HG03045 (cell line): ENCODE measurements around the gene ITGBL1.
A peak's percentile ranks its signal among the peaks of the same experiment; 100 is the strongest.
"Not testable (repeated sequence)": the region's sequence is repeated elsewhere in the genome, so short reads cannot be mapped to it uniquely, and the experiment has no call there.

Source experiments
- ATAC-seq: cut with Tn5 transposase; IDR thresholded peaks from one replicate; pipeline ENCODE4 v1.9.1; 2021; ENCODE audit warnings: mild to moderate bottlenecking, moderate library complexity; ENCODE audit not compliant: unreplicated experiment

The ITGBL1 gene

DNA sequence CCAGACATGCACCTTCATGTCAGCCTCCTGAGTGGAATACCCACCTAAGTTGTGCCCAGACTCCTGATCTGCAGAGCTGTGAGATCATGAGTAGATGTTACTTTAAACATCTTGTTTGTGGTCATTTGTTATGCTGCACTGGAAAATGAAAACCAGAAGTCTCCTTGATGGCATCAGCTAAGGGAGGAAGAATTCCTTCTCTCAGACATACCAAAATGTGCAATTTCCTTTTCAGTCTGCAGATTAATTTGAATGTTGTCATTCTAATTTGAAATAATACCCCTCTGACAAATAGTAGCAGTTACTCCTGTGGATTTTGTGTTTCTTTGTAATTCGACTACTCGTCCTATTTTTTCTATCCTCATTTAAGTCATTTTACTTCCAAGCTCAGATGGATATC lies 59.3 kb downstream of the ITGBL1 start:
- ATAC-seq, result no peak

- no peak for ATAC-seq
Measured at GRCh38 chr13:101512650-101513049, 60.2 kb downstream of the ITGBL1 start.

DNA sequence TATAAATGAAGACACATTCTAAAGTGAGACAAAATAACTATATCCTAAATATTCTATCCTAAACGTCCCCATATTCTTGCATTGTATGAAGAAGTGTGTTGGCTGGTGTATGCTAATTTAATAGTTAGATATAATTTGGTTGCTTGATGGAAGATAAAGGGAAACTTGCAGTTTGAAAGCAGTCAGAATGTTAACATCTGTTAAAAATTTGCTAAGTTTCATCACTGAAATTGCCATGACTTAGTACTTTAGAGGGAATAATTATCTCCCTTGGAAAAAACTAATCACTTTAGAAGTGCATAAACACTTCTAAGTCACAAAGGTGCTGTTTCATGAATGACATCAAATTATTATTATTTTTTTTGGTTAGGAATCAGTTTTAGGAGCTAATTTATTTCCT lies 61.6 kb downstream of the ITGBL1 start:
- ATAC-seq, result no peak

DNA sequence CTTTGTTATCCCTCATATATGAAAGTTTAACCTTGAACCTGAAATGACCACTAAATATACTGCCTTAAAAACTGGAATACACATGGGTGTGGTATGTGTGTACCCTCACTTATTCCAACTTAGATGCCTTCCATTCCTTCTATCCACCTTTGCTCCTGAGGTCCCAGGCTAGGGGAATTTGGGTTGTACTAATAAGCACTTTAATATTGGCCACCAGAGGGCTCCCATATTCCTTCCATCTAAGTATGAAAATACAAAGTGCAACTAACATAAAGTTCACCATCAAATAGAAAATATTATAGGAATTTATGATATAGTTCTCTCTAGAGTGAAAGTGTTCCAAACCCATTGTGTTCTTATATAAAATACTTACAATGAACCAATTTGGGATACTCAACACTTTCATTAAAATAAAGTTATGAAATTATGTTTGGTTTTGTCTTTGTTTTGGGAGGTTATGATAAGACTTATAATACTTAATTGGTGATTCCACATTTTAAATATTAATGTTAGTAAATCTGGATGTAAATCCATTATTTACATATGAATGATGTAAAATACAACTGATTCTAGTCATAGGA lies 62.3 kb downstream of the ITGBL1 start:
- no peak for ATAC-seq

- ATAC-seq, result no peak
Measured at GRCh38 chr13:101515504-101515903, 63.0 kb downstream of the ITGBL1 start.

DNA sequence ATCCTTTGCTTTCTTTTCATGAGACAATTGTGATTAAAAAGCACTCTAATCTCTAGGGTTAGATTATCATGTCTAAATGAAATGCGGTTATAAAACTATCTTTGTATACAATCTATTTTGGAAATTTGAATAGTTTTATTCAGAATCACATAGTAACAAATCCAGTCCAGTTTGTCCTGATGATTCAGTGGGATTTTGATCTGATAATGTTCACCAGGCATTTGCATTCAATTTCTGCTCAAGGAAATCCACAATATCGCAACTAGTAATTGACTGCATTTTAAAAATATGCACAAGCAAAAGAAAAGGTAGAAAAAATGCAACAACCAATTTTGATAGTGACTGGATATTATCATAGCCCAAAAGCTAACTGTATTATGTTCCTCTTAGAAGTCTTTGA lies 63.8 kb downstream of the ITGBL1 start:
- no peak for ATAC-seq

DNA sequence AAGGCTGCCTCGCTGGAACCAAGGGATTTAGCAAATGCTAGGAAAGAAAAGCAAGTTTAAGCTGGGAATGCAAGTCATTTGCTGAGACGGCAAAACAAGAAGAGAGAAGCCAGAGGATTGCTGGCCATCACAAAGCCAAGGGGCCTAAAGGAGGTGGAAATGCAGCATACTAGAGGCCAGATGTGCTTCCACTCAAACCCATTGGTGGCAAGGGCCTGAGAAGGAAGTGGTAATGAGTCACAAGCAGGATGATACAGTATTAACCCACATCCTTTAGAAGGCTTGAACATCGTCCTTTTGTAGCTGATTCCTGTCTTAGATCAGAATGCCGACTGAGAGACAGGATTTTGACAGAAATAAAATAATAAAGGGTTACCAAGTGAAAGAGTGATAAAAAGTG lies 68.2 kb downstream of the ITGBL1 start:
- ATAC-seq, result no peak

- no peak for ATAC-seq
Measured at GRCh38 chr13:101521371-101521770, 68.9 kb downstream of the ITGBL1 start.

- no peak for ATAC-seq
Measured at GRCh38 chr13:101522607-101523006, 70.1 kb downstream of the ITGBL1 start.

DNA sequence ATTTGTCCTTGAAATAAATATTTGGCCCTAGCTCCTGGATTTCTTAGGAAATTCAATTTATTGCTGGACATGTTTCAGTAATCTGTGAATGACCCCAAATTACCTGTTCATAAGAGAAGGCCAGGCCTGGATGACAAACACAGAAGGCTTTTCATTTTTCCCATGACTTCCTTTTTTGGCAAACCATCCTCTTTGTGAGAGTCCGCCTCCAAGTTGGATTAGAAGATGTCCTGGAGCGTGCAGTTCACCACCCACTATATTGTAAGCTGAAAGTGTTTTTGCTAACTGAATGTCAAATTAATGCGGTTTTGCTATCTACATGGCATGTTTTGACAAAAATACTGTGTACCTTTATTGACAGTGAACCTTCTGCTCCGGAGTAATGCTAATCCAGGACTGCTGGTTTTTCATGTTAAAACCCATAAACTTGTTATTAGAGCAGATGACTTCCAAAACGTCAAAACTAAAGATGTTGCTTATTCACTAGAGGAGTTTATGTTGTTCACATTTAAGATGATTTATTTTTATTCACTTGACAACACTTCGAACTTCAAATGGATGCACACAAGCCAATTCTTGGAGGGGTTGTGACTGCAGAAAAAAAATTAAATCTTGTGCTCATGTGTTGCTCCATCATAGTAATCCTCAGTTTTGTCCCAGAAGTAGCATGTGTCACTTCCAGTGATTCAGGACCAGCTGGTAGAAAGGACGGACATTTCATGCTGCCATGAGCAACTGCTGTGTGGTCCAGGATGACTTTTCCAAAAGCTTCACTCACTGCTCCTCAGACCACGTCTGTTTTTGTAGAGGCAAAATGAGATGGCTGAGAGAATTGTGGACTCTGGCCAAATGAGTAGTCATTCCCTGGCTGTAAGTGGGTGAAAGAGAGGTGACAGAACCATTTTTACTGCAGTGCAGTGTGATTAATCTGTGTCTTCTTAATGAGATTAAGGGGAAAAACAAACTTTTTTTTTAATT lies 71.0 kb downstream of the ITGBL1 start:
- ATAC-seq, result no peak

- no peak for ATAC-seq
Measured at GRCh38 chr13:101527130-101527529, 74.7 kb downstream of the ITGBL1 start.

DNA sequence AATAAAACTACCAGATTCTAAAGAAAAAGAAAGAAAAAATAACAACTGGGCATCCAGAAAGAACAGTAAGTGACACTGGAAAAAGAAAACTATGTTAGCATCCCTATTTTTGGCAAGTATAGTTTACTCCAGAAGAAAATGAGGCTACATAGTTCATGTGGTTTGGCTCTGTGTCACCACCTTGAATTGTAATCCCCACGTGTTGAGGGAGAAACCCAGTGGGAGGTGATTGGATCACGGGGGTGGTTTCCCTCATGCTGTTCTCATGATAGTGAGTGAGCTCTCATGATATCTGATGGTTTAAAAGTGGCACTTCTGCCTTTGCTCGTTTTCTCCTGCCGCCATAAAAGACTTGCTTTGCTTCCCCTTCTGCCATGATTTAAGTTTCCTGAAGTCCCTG lies 76.9 kb downstream of the ITGBL1 start:
- peak; percentile 55 for ATAC-seq

DNA sequence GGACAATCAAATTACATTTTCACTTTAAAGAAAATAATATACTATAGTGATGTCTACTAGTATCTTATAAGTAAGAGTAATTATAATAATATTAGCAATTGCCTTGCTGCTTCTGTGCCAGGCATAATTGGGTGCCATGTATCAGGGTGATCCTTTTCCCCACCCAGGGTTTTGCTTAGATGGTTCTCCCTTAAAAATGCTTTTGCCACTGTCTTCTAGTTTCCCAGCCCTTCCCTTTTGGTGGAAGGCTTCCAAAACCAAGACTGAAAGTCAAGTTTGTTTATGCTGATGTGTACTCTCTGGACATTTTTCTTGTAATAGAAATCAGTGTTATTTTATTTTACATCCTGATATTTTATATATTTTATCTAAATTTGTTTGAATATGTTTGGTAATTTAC lies 77.8 kb downstream of the ITGBL1 start:
- no peak for ATAC-seq

DNA sequence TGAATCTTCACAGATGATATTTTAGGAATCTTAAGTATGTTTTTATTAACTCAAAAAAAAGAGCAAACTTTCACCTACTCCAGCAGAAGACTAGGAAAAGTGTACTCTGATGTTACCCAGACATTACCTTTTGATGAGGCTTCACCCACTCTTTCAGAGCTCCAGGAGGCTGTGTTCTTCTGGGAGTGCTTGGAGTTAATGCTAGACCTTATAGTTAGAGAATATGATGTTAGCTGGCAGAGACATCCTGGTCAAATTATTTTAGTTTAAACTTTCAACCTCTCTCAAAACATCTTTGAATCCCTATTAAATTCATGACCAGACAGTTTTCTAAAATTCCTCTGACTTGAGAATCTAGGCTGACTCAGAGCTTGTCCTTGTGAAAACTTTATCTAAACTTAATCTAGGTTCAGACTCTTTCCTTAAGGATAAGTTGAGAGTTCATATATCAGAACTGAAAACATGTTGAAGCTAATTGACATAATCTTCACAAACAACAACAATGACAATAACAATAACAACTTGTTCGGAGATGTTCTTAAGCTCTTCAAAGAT lies 82.8 kb downstream of the ITGBL1 start:
- ATAC-seq, result no peak

DNA sequence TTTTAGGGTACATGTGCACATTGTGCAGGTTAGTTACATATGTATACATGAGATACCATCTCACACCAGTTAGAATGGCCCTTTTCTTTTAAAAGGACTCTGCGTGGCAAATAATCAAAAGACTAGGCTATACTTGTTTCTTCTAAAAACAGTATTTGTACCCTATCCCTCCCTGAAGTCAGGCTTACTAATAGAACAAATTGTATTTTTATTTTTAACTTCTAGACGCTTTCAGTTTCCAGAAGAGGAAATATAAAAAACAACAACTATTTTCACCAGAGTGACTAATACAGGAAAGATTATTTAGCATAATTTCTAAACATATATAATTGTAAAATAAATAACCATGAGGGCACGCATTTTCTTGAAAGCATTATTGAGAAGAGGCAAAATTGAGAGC lies 83.6 kb downstream of the ITGBL1 start:
- no peak for ATAC-seq

DNA sequence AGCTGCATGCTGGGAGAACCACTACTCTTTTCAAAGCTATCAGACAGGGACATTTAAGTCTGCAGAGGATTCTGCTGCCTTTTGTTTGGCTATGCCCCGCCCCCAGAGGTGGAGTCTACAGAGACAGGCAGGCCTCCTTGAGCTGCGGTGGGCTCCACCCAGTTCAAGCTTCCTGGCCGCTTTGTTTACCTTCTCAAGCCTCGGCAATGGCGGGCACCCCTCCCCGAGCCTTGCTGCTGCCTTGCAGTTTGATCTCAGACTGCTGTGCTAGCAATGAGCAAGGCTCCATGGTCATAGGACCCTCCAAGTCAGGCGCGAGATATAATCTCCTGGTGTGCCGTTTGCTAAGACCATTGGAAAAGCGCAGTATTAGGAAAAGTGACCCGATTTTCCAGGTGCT lies 92.1 kb downstream of the ITGBL1 start:
- ATAC-seq, result not testable (repeated sequence)

DNA sequence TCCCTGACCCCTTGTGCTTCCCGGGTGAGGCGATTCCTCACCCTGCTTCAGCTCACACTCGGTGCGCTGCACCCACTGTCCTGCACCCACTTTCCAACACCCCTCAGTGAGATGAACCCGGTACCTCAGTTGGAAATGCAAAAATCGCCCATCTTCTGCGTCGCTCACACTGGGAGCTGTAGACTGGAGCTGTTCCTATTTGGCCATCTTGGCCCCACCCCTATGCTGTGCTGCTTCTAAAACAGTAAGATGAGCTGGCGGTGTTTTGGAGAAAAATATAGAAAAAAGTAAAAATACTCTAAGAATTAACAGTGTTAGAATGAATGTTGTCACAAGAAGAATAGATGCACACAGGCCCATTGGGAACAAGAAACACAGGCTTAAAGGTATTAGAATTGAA lies 92.5 kb downstream of the ITGBL1 start:
- ATAC-seq, result no peak

DNA sequence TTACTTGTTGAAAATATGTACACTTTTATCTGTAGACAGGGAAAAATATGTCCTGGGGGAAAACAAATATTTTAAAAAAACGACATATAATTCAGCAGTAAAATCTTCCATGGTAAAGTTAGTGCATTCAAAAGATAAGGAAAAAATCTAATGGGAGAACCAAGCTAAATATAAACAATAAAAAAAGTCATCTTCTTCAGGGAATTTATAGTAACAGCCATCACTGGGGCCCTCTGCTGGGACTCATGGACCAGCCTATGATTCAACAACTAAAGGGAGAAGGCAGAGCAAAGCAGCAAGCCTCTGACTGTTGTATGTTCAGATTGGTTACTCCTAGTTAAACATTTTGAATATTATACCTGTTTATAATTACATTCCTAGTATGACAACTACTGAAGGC lies 93.0 kb downstream of the ITGBL1 start:
- ATAC-seq, result no peak

DNA sequence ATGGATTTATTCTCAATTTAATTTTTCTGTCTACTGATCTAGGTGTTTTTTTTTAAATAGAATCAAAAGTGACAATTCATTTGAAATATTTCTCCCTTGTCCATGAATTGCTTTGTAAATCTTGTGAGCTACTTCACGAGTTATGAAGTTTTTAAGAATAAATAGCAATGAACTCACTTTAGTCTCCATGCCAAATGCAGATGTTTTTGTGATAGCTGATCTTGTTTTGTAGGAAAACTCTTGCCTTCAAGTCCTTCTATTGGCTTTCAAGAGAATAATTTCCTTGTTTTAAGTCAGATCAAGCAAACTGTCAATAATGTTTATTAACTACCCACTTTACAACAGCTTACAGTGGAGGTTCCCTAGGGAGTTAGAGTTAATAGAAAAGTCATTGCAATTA lies 99.8 kb downstream of the ITGBL1 start:
- no peak for ATAC-seq

GRCh38 chr13:101552786-101553185 lies 100.3 kb downstream of the ITGBL1 start:
- ATAC-seq, result no peak

DNA sequence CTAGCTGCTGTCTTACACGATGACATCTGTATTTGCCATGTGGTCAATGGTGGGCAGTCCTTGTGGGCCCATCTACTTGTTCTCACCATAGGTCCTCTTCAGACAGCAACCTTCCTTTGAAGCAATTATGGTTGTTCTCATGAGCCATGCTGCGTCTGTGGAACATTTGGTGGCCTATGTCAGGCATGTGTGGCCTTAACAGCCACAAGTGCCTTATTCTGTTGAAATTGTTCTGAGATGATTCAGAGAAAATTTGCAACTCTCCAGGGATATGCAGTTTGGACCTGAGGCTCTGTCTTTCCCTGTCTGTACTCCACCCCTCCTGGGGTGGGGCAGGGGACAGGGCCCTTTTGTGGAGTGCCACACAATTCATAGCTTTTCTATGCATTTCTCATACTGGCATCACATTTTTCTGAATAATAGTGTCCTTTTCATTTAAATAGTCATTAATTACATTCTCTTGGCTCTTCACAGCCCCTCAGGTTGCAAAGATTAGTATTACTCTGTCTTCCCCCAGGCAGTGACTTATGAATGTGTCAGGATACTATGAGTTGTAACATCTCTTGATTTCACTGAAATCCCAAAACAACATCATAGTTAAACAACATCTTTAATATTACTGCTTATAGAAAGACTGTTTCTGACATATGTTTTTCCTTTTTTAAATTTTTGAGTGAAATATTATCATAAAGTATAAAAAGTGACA lies 102.1 kb downstream of the ITGBL1 start:
- no peak for ATAC-seq
